Measurements from ENCODE around the gene ARSK.

Gene ARSK

DNA sequence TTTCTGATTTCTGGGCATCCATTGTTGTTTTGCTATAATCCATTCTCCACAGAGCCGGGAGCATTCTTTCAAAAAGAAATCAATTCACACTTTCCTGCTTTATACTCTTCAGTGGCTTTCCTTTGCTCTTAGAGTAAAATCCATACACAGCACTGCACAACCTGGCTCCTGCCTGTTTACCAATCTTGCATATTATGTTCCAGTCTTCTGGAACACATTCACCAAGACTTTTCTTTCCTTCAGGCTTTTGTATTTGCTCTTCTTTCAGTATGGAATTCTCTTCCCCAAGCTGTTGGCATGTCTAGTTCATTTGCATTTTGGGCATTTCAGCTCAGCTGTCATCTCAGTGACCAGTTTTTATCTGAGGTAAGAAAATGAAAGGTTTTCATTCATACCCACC, 97.9 kb downstream of the ARSK start:
- no peak overlapping the region for H3K4me3 ChIP-seq (ENCODE audit: low read depth, low read length)
- TF ChIP-seq, protein P1, sequence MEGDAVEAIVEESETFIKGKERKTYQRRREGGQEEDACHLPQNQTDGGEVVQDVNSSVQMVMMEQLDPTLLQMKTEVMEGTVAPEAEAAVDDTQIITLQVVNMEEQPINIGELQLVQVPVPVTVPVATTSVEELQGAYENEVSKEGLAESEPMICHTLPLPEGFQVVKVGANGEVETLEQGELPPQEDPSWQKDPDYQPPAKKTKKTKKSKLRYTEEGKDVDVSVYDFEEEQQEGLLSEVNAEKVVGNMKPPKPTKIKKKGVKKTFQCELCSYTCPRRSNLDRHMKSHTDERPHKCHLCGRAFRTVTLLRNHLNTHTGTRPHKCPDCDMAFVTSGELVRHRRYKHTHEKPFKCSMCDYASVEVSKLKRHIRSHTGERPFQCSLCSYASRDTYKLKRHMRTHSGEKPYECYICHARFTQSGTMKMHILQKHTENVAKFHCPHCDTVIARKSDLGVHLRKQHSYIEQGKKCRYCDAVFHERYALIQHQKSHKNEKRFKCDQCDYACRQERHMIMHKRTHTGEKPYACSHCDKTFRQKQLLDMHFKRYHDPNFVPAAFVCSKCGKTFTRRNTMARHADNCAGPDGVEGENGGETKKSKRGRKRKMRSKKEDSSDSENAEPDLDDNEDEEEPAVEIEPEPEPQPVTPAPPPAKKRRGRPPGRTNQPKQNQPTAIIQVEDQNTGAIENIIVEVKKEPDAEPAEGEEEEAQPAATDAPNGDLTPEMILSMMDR (IDR thresholded peaks at IDR 0.05; ENCODE audit: borderline replicate concordance, insufficient read depth, low read depth, low read length) = no peak

DNA sequence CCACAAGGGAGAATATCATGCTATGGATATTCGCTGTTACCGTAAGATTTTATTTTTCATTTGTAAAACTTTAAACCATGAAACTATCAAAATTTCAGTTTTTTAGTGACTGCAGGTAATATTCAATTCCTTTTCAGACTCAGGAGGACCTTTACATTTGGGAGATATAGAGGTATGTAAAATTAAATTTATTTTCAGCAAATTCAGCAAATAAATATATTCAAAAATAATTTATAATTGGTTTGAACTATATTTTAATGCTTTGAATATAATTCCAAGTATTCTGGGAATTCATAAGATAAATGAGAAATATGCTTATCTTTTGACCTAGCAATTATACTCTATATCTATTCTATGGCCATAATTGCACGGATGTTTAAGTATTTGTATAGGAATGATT, 99.3 kb downstream of the ARSK start:
- H3K4me3 ChIP-seq (ENCODE audit: low read depth, low read length) = no peak overlapping the region
- TF ChIP-seq, protein P1 (IDR thresholded peaks at IDR 0.05; ENCODE audit: borderline replicate concordance, insufficient read depth, low read depth, low read length) = no peak
